Endothelial cell of umbilical vein (primary cell): ENCODE results near the gene STYXL1.

Experiments
- CTCF ChIP-seq, 2 donors: IDR thresholded peaks; 1 replicate in 1 of 2; 2 replicates in 1 of 2; pipeline ENCODE4 v1.5.1; 2011; ENCODE audit warnings: low read length in 2 of 2, mild to moderate bottlenecking in 2 of 2, moderate library complexity in 2 of 2, control low read depth in 1 of 2, inconsistent platforms in 1 of 2, low read depth in 1 of 2; ENCODE audit not compliant: insufficient read depth in 1 of 2; ENCODE audit errors: extremely low read depth in 1 of 2
- EZH2 ChIP-seq: IDR thresholded peaks from 2 replicates; pipeline ENCODE4 v1.6.1; 2012; ENCODE audit warnings: borderline replicate concordance, low read depth, mild to moderate bottlenecking, moderate library complexity, low read length, inconsistent platforms; ENCODE audit not compliant: severe bottlenecking
- POLR2A ChIP-seq: IDR thresholded peaks from 2 replicates; pipeline ENCODE4 v1.6.1; 2012; ENCODE audit warnings: low read depth, mild to moderate bottlenecking, control low read depth, low read length
- POLR2AphosphoS5 ChIP-seq: IDR thresholded peaks from 2 replicates; pipeline ENCODE4 v1.6.1; 2012; ENCODE audit warnings: low read depth, mild to moderate bottlenecking, control low read depth, low read length, moderate library complexity; ENCODE audit not compliant: insufficient read depth

DNA sequence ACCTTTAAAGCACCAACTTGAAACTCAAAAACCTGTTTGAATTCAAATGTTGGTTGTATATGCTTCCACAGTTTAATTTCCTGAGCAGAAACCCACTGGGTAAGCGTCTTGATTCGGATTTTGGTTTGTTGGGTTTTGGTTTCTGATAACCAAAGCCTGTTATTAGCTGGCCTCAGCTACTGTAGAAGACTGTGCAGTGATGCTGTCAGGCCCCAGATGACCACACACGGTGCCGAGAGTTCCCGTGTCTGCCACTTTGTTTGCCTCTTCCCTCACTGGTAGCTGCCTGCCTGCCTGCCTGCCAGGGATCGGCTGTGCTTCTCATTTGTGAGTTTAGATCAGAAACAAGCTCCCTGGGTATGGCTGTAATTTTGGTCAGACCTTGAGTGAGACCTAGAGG, 5.7 kb upstream of the STYXL1 start:
- TF ChIP-seq CTCF (IDR thresholded peaks at IDR 0.05; ENCODE audit: extremely low read depth in 1 of 2, insufficient read depth in 1 of 2, low read depth in 1 of 2, low read length in 2 of 2) (no peak), EZH2 (no peak), POLR2A (no peak), POLR2AphosphoS5 (no peak)
